ENCODE measurements around the gene KRT2.

Gene KRT2

GRCh38 chr12:52622349-52622748 lies 29.7 kb downstream of the KRT2 start:
- H3K4me3 ChIP-seq (replicated peaks; ENCODE audit: low read depth, low read length), result no peak overlapping the region
- no peak for TF ChIP-seq CTCF (IDR thresholded peaks at IDR 0.05; ENCODE audit: insufficient read depth, low read length, poor library complexity, severe bottlenecking)

DNA sequence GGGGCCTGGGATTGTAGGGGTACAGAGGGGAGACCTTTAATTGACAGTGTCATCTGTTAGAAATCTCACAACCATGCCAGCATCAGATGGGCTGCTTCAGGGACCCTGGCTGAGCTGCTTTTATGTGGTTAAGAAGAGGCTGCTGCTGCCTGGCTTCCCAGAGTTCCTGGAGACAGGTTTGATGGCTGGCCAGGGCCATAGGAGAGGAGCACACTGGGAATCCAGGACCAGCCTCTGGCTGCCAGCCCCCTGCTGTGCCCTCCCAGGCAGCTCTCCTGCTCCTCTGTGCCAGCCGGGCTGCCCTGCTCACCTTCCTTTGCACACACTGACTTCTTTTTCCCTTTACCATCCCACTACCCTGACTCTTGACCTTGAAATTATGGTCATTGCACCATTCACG lies 33.1 kb downstream of the KRT2 start:
- no peaks in the 10 kb centered on the region for H3K36me3 ChIP-seq (ENCODE audit: control insufficient read depth, insufficient read depth, low read length)
- no peak for TF ChIP-seq CTCF (IDR thresholded peaks at IDR 0.05; ENCODE audit: insufficient read depth, low read length, poor library complexity, severe bottlenecking)

More at GRCh38 chr12:52622349-52622748, 29.7 kb downstream of the KRT2 start:
- Histone ChIP-seq H3K27me3 (replicated peaks; ENCODE audit: control insufficient read depth, insufficient read depth, low read length) (no peaks in the 10 kb centered on the region), H3K36me3 (ENCODE audit: control insufficient read depth, insufficient read depth, low read length) (no peaks in the 10 kb centered on the region)
- DNase-seq (ENCODE audit: extremely low read depth, insufficient read length), result no peak

GRCh38 chr12:52618216-52618615 lies 33.8 kb downstream of the KRT2 start, which contains the start of gene KRT73:
Gene KRT73, minus strand, starts transcription at chr12:52618559. Its CDS starts 35 bp downstream, at chr12:52618524.
- Histone ChIP-seq H3K27me3 (replicated peaks; ENCODE audit: control insufficient read depth, insufficient read depth, low read length) (peaks cover 2% of the 10 kb centered on the region), H3K36me3 (ENCODE audit: control insufficient read depth, insufficient read depth, low read length) (no peaks in the 10 kb centered on the region), H3K4me3 (replicated peaks; ENCODE audit: low read depth, low read length) (no peak within 1 kb of the TSS)
- no peak for TF ChIP-seq CTCF (IDR thresholded peaks at IDR 0.05; ENCODE audit: insufficient read depth, low read length, poor library complexity, severe bottlenecking)
- DNase-seq (ENCODE audit: extremely low read depth, insufficient read length), result no peak

More for the DNA sequence above, 33.1 kb downstream of the KRT2 start:
- DNase-seq (ENCODE audit: extremely low read depth, insufficient read length), result no peak
- H3K4me3 ChIP-seq (replicated peaks; ENCODE audit: low read depth, low read length), result no peak overlapping the region
- H3K27me3 ChIP-seq (replicated peaks; ENCODE audit: control insufficient read depth, insufficient read depth, low read length), result peaks cover 2% of the 10 kb centered on the region

DNA sequence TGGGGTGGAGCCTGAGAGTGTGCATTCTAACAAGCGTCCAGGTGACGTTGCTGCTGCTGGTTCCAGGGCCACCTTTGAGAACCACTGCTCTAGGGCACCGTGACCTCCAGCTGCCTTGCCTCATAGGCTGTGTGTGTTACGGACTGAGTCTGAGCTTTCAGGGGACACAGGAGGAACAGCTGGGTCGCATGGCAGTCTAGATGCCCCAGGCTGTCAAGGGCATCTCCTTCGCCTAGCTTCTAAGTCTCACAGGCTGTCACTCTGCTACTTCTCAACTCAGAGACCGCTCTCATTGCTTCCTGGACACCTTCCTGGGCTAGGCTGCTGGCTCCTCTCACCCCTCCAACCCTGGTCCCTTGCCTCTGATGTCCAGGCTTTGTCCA lies 34.6 kb downstream of the KRT2 start:
- TF ChIP-seq CTCF (IDR thresholded peaks at IDR 0.05; ENCODE audit: insufficient read depth, low read length, poor library complexity, severe bottlenecking), result no peak
- Histone ChIP-seq H3K4me3 (replicated peaks; ENCODE audit: low read depth, low read length) (no peak overlapping the region), H3K27me3 (replicated peaks; ENCODE audit: control insufficient read depth, insufficient read depth, low read length) (peaks cover 2% of the 10 kb centered on the region), H3K36me3 (ENCODE audit: control insufficient read depth, insufficient read depth, low read length) (no peaks in the 10 kb centered on the region)
- DNase-seq (ENCODE audit: extremely low read depth, insufficient read length), result no peak

DNA sequence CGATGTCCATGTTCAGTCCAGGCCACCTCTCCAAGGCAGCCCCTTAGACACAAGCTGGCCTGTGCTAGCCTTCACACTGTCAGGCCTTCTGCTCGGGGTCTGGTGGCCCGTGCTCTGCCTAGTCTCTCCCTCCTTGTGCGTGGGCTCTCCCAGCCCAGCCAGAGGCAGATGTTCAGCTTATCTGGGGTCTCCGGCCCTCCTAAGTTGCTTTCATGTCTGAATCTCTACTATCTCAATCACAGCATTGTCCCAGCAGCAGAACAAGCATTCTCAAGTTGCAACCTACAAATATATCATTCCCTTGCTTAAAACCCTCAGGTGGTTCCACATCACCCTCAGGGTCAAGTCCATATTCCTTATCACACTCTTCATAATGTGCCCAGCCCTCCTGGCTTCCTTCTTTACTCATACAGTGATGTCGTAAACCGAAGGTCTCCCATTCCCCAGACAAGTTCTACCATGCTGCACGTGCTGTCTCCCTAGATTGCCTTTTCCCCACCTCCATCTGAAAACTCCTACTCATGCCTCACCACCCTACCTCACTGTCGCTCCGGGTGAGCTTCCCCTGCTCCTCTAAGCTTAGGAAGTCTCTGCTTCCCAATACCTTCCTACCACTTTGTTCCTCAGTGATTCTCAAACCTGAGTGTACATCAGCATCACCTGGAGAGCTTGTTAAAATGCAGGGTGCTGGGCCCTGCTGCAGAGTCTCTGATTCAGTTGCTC lies 35.2 kb downstream of the KRT2 start:
- Histone ChIP-seq H3K4me3 (replicated peaks; ENCODE audit: low read depth, low read length) (no peak overlapping the region), H3K36me3 (ENCODE audit: control insufficient read depth, insufficient read depth, low read length) (no peaks in the 10 kb centered on the region), H3K27me3 (replicated peaks; ENCODE audit: control insufficient read depth, insufficient read depth, low read length) (peaks cover 2% of the 10 kb centered on the region)
- no peak for TF ChIP-seq CTCF (IDR thresholded peaks at IDR 0.05; ENCODE audit: insufficient read depth, low read length, poor library complexity, severe bottlenecking)
- DNase-seq (ENCODE audit: extremely low read depth, insufficient read length), result no peak
